ENCODE results near the gene BEGAIN. TPM values are rescaled to one million over a fixed set of nuclear protein-coding genes. Genes with fewer than 3 reads are reported as not detected.

The BEGAIN gene
- total RNA-seq, 4 donors from 2014 or later, result 0.68 to 2.8 (median 1.1) TPM

GRCh38 chr14:100540141-100540925, 46.9 kb downstream of the BEGAIN start:
- 88% methylated on average over 8 of the region's 28 CpGs for WGBS
- peak in 1 of 2 donors; percentile 58 for DNase-seq (ENCODE audit: low spot score in 2 of 2)
- Histone ChIP-seq H3K27ac (no peak overlapping the region), H3K9me3 (no peaks in the 10 kb centered on the region), H3K27me3 (no peaks in the 10 kb centered on the region), H3K4me1 (no peaks in the 10 kb centered on the region), H3K4me3 (no peak overlapping the region), H3K36me3 (no peaks in the 10 kb centered on the region)
- TF ChIP-seq CTCF (IDR thresholded peaks at IDR 0.05), result no peak
- no peak for TF ChIP-seq POLR2A (IDR thresholded peaks at IDR 0.05)
- no peak for TF ChIP-seq EP300 (IDR thresholded peaks at IDR 0.05)
- TF ChIP-seq POLR2AphosphoS5 (IDR thresholded peaks at IDR 0.05), result no peak

- Histone ChIP-seq H3K27me3 (no peaks in the 10 kb centered on the region), H3K4me3 (no peak overlapping the region), H3K9me3 (no peaks in the 10 kb centered on the region), H3K4me1 (no peaks in the 10 kb centered on the region), H3K27ac (no peak overlapping the region), H3K36me3 (no peaks in the 10 kb centered on the region)
- 89% methylated on average over 13 of the region's 13 CpGs for WGBS
- no peak for TF ChIP-seq CTCF (IDR thresholded peaks at IDR 0.05)
- TF ChIP-seq EP300 (IDR thresholded peaks at IDR 0.05), result no peak
- no peak for TF ChIP-seq POLR2A (IDR thresholded peaks at IDR 0.05)
- no peak for TF ChIP-seq POLR2AphosphoS5 (IDR thresholded peaks at IDR 0.05)
- DNase-seq (ENCODE audit: low spot score in 2 of 2), result peak; percentile 49 to 72
Observed at GRCh38 chr14:100539766-100540140, 47.5 kb downstream of the BEGAIN start.

GRCh38 chr14:100539003-100539660, 48.1 kb downstream of the BEGAIN start:
- H3K9me3 ChIP-seq, result no peaks in the 10 kb centered on the region
- WGBS, result 98% methylated on average over 19 of the region's 42 CpGs
- TF ChIP-seq POLR2AphosphoS5 (IDR thresholded peaks at IDR 0.05) (no peak), EP300 (IDR thresholded peaks at IDR 0.05) (no peak), POLR2A (IDR thresholded peaks at IDR 0.05) (no peak), CTCF (IDR thresholded peaks at IDR 0.05) (no peak)
- H3K27me3 ChIP-seq, result no peaks in the 10 kb centered on the region
- H3K4me1 ChIP-seq, result peaks cover 1% of the 10 kb centered on the region
- no peak overlapping the region for H3K4me3 ChIP-seq
- no peak overlapping the region for H3K27ac ChIP-seq
- no peaks in the 10 kb centered on the region for H3K36me3 ChIP-seq
- peak; percentile 65 to 76 for DNase-seq (ENCODE audit: low spot score in 2 of 2)

GRCh38 chr14:100538351-100539002, 48.7 kb downstream of the BEGAIN start:
- no peak overlapping the region for H3K27ac ChIP-seq
- TF ChIP-seq EP300 (IDR thresholded peaks at IDR 0.05), result no peak
- WGBS, result 98% methylated on average over 19 of the region's 69 CpGs

GRCh38 chr14:100537446-100538350, 49.5 kb downstream of the BEGAIN start:
- peak; percentile 51 to 72 for DNase-seq (ENCODE audit: low spot score in 2 of 2)
- TF ChIP-seq POLR2A (IDR thresholded peaks at IDR 0.05) (no peak), CTCF (IDR thresholded peaks at IDR 0.05) (no peak), POLR2AphosphoS5 (IDR thresholded peaks at IDR 0.05) (no peak), EP300 (IDR thresholded peaks at IDR 0.05) (no peak)
- H3K27ac ChIP-seq, result no peak overlapping the region
- no peak overlapping the region for H3K4me3 ChIP-seq
- H3K27me3 ChIP-seq, result no peaks in the 10 kb centered on the region
- peaks cover 11% of the 10 kb centered on the region for H3K4me1 ChIP-seq
- H3K36me3 ChIP-seq, result no peaks in the 10 kb centered on the region
- 88% methylated on average over 27 of the region's 53 CpGs for WGBS
- no peaks in the 10 kb centered on the region for H3K9me3 ChIP-seq

More at GRCh38 chr14:100538351-100539002, 48.7 kb downstream of the BEGAIN start:
- peak in 1 of 2 donors; percentile 49 for DNase-seq (ENCODE audit: low spot score in 2 of 2)
- no peak overlapping the region for H3K4me3 ChIP-seq
- no peaks in the 10 kb centered on the region for H3K9me3 ChIP-seq
- H3K4me1 ChIP-seq, result peaks cover 8% of the 10 kb centered on the region
- no peaks in the 10 kb centered on the region for H3K36me3 ChIP-seq
- H3K27me3 ChIP-seq, result no peaks in the 10 kb centered on the region

All from suprapubic skin (tissue), 4 donors.